AG08395 (cell line): ENCODE measurements around the gene METRNL.

Experiments used
- DNase-seq: peaks from one replicate; pipeline ENCODE4 v3.0.0; 2012; ENCODE audit warnings: mixed read lengths, low spot score

METRNL gene

GRCh38 chr17:83142619-83143018 is 63.2 kb downstream of the METRNL start:
- no peak for DNase-seq

GRCh38 chr17:83143817-83144231 is 64.4 kb downstream of the METRNL start:
- DNase-seq, result no peak
